ENCODE measurements around the gene OVOL1.

OVOL1 gene

DNA sequence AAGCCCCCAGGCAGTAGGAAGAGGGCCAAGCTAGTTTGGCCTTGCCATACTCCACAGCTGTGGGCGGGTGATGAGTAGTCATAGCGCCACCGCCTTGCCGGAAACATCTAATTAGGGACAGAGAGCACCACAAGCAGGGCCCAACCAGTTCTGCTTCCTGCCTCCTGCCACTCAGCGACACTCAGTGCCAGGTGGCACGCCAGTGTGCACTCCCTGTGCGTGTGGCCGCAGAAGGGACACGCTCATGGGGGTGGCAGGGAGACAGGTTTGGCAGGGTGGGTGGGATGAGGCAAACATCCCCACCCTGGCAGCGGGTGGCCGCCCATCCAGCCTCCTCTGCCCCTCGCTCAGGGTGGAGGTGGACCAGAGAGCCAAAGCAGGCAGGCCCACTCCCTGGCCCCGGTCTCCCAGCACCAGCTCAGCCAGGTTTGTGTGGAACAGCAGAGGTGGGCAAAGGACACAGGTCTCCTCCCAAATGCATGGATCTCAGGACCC is 4.9 kb downstream of the OVOL1 start:
- peak in 1 of 2 donors; percentile 32 for DNase-seq (ENCODE audit: low read depth in 2 of 2)

GRCh38 chr11:65792456-65792855 is 5.6 kb downstream of the OVOL1 start:
- no peak for DNase-seq (ENCODE audit: low read depth in 2 of 2)

DNA sequence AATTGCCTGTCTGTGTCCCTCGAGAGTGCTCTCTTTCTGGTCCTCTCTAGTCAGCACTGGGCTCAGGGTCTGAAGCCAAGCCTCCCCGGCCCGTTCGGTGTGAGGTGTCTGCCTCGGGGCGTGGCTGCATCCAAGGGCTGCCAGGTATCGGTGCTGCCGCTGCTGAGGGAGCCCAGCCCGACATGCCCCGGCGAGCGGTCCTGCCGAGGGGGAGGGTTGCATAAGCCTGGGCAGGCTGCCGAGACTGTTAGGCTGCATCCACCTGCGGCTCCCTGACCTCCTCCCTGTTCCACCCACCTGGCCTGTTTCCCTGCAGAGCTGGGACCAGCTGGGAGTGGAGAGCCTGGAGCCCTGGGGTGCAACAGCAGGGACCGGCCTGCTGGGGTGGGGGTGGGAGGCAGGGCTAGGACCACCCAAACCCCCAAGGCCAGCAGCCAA is 6.3 kb downstream of the OVOL1 start:
- no peak for DNase-seq (ENCODE audit: low read depth in 2 of 2)

DNA sequence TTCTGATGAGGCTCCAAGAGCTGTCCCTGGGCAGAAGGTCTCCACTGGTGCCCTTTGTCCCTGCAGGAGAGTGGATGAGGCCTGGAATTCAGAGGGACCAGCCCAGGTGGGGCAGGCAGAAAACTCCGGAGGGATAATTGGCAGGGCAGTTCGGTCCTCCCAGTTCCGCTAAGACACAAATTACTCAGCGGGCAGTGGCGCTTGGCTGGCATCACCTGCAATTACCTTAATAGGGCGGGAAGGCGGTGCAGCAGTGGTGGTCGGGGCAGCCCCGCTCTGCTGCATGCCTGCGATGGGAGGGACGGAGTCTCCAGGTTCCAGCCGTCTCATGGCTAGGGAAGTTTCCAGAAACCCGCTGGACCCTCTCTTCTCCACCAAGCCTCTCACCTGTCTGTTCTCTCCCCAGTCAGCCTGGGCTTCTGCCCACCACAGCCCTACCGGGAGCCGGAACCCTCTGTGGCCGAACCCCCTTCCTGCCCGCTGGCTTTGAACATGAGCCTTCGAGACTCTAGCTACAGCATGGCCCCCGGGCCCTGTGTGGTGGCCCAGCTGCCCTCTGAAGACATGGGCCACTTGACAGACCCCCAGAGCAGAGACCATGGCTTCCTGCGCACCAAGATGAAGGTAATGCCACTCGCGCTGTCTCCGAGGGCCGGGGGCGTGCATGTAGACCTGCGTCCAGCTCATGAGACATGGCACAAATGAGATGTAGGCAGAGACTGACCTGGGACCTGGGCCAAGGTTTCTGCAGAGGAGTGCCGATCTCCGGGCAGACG is 7.0 kb downstream of the OVOL1 start:
- no peak for DNase-seq (ENCODE audit: low read depth in 2 of 2)

- DNase-seq (ENCODE audit: low read depth in 2 of 2): no peak
Measured at GRCh38 chr11:65794570-65795510, 8.0 kb downstream of the OVOL1 start.

DNA sequence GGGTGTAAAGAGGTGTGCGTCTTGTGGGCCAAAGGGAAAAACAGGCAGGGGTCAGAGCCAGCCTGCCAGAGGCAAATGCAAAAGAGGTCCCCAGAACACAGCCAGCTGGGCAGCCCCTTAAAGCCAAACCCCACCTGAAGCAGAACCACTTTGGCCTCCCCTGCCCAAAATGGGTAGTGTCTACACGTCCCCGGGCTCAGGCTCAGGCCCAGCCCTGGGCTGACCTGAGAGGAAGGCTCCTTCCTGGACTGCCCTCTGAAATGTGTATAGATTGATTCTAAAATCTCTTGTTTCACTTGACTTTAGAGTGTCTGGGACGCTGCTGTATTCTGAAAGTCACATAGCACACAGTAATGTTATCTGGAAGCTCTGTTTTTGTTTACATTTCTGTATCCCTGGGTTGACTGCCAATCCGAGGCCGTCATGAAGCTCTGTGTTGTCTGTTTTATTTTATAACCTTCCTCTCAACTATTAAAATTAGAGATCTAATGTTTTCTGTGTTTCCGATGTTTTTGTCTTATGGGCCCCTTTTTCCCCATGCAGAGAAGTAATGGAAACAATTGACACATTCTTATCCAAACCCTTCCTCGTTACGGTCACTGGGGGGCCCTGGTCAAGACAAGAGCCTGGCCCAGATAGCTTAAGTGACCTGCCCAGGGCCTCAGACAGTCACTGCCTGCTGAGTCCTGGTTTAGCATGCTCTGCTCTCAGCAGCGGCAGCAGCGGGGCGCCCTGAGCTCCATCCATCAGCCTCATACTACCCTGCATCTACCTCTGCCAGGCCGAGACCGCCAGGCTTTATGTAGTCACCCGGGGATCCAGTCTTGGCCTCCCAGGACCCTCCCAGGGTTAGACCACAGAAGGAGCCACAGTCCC is 10.1 kb downstream of the OVOL1 start:
- DNase-seq (ENCODE audit: low read depth in 2 of 2): no peak

DNA sequence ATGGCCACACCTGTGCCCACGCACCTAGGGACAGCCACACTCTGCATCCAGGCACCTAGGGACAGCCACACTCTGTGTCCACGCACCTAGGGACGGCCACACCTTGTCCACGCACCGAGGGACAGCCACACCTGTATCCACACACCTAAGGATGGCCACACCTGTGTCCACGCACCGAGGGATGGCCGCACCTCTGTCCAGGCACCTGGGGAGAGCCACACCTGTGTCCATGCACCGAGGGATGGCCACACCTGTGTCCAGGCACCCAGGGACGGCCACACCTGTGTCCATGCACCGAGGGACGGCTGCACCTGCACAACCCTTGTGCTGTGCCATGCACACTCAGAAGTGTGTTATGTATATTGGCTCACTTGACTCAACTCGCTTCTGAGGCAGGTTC is 10.8 kb downstream of the OVOL1 start:
- DNase-seq (ENCODE audit: low read depth in 2 of 2): no peak

DNA sequence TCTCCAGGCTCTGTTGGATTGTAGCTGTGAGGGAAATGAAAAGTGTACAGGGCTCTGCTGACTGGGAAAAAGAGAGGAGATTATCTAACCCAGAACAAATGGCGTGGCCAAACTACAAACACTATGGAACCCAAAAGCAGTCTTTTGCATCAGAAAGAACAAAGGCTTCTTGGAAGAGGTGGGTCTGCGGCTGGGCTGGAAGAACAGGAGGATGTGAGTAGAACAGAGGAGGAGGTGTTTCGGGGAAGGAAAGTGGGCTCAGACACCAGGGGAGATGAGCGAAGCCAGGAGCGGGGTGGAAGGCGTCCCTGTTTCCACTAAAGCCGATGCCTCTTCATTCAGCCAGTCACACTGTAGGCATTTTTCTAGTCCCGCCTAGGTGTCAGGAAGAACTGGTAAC is 12.0 kb downstream of the OVOL1 start:
- no peak for DNase-seq (ENCODE audit: low read depth in 2 of 2)

- no peak for DNase-seq (ENCODE audit: low read depth in 2 of 2)
Measured at GRCh38 chr11:65801153-65801987, 14.5 kb downstream of the OVOL1 start.

DNA sequence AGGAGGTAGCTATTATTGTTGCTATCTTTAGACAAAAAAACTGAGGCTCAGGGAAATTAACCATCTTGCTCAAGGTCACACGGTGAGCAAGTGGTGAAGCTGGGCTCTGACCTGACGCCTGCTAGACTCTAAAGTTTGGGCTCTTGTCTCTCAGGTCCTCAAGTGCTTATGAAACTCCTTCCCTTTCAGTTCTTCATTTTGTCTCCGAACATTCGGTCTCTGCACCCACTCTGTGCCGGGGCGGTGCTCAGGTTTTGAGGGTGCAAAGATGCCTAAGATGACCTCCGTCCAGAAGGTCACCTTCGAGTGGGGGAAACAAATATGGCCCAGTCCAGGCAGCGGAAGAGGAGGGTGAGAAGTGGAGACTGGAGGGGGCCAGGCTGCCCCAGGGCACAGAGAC is 16.0 kb downstream of the OVOL1 start:
- DNase-seq (ENCODE audit: low read depth in 2 of 2): no peak

GRCh38 chr11:65803797-65804492 is 17.1 kb downstream of the OVOL1 start:
- no peak for DNase-seq (ENCODE audit: low read depth in 2 of 2)

DNA sequence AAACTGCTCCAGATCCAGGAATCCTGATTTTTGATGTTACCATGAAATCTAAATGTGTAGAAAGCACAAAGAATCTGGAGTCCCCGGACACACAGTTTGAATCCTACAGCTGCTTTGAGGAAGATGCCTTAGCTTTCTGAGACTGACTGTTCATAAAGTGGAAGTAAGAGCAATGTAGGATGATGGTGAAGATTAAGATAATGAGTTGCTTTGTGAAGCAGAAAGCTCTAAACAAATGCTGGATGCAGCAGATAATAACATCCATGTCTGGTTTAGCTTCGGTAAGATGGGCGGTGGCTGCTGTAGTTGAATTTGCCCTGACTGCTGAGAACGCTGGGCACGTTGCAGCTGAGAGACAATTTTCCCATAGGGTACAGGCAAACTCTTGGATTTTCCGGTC is 20.1 kb downstream of the OVOL1 start:
- no peak for DNase-seq (ENCODE audit: low read depth in 2 of 2)

DNA sequence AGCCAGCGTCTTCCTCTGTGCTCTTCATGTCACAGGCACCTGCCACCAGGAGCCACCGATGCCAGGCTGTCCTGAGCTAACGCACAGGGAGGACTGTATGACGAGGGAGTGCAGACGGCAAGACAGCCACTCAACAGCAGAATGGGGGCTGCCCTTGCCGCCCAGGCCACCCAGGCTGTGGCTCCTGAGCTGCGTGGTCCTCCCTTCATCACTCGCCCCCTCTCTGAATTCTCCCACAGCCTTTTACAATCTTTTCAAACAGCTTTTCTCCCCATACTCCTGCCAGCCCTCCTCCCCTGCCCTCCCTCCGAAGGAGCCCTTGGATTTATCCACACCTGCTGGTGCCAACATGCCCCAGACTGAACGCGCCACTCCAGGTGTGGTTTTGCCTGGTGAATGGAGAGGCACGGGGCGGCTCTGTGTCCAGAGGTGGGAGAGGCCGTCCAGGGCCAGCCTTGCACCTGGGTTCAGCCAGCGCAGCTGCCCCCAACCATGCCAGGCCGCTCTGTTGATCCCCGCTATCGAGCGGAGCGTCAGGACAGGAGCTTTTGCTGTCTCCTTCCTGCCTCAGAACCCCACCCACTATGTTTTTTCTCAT is 22.0 kb downstream of the OVOL1 start:
- DNase-seq (ENCODE audit: low read depth in 2 of 2): no peak

DNA sequence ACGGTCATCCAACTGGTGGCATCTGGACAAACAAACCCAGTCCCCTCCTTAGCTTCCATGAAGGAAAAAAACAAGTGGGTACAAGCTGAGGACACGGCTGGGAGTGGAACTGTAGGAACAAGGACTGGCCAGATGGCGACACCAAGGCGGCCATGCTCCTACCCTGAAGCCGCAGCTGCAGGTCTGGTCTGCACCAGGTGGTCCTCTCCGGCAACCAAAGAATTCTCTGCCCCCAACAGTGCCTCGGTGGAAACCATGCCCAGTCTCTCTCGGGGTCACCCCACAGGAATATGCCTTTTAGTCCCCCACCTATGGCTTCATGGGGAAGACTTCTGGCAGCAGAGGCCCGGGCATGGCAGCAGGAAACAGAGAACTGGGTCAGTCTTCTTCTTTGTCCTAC is 22.6 kb downstream of the OVOL1 start:
- no peak for DNase-seq (ENCODE audit: low read depth in 2 of 2)

GRCh38 chr11:65810046-65810868 is 23.4 kb downstream of the OVOL1 start:
- no peak for DNase-seq (ENCODE audit: low read depth in 2 of 2)

DNA sequence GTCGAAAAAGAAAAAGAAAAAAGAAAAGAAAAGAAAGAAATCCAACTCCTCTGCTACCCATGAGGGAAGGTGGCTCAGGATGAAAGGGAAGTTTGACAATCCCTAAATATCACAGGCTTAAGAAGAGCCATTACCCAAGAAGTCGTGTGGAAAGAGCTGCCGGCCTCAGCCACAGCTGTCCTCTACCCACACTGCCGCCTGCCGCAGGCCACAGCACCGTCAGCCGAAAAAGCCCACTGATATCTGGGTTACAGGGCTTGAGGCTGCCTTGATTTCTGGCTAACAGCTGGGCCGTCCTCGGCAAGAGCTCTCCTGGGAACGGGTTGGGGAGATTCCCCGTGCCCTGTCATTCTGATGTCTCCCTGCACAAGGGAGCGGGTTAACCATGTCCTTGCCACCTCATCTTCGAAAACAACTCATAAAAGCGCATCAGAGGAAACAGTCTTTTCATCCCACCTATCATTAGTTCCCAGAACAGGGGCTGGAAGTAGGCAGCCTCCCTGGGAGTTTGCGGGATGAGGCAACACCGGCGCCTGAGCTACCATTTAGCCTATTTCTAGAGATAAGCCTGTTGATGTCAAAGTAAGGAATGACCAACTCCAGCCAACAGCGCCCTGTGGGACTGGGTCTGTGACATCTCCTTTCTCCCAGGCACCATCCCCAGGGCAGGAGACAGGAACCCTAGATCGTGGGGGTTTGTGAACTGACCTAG is 25.1 kb downstream of the OVOL1 start:
- no peak for DNase-seq (ENCODE audit: low read depth in 2 of 2)

GRCh38 chr11:65814131-65814985 is 27.5 kb downstream of the OVOL1 start:
- no peak for DNase-seq (ENCODE audit: low read depth in 2 of 2)

Measured in activated CD8-positive, alpha-beta memory T cell treated with anti-CD3 and anti-CD28 coated beads for 4 hours (primary cell).